Tibial nerve (tissue), 4 donors: Measurements from ENCODE around the gene ABCA13. TPM values are rescaled to one million over a fixed set of nuclear protein-coding genes. Genes with fewer than 3 reads are reported as not detected.

Experiments
- DNase-seq, 2 donors: peaks; one replicate each; pipeline ENCODE4 v3.0.0-alpha.2; 2019; ENCODE audit warnings: low spot score in 2 of 2
- H3K27ac ChIP-seq, 4 donors: fragments of 200-600 bp; sonication (generic) in 3 of 4; one replicate each; pipeline ENCODE4 v1.5.1; 2017 to 2019; ENCODE audit warnings: mild to moderate bottlenecking in 1 of 4
- H3K27me3 ChIP-seq, 2 donors: fragments of 200-600 bp; sonication (generic) in 1 of 2; one replicate each; pipeline versions ENCODE4 v1.5.1 to v1.6.0; 2017 to 2019
- H3K36me3 ChIP-seq, 3 donors: fragments of 200-600 bp; sonication (generic); one replicate each; pipeline ENCODE4 v1.5.1; 2018 to 2019
- H3K4me1 ChIP-seq, 4 donors: fragments of 200-600 bp; sonication (generic) in 3 of 4; one replicate each; pipeline ENCODE4 v1.5.1; 2017 to 2019
- H3K4me3 ChIP-seq, 4 donors: fragments of 200-600 bp; sonication (generic) in 3 of 4; one replicate each; pipeline ENCODE4 v1.5.1; 2017 to 2019; ENCODE audit warnings: mild to moderate bottlenecking in 1 of 4, moderate library complexity in 1 of 4
- H3K9me3 ChIP-seq, 4 donors: fragments of 200-600 bp; sonication (generic) in 3 of 4; one replicate each; pipeline ENCODE4 v1.5.1; 2017 to 2019
- EP300 ChIP-seq, 2 donors: sonication (generic); formaldehyde crosslinking; IDR thresholded peaks; one replicate each; pipeline ENCODE4 v1.6.1; 2017; ENCODE audit warnings: antibody characterized with exemption in 2 of 2, mild to moderate bottlenecking in 1 of 2
- POLR2A ChIP-seq, 2 donors: fragments of 450-650 bp; IDR thresholded peaks; one replicate each; pipeline ENCODE4 v1.6.1; 2017; ENCODE audit warnings: antibody characterized with exemption in 2 of 2, mild to moderate bottlenecking in 2 of 2, moderate library complexity in 2 of 2
- WGBS, 2 donors: methylation state at CpG; one replicate each; pipeline ENCODE4 v1.1.5; 2018; 5-methylcytosine and 5-hydroxymethylcytosine counted together
- total RNA-seq, 4 donors: library from RNA; depleted of rRNA; stranded (reverse); fragments of >200 nt; gene quantifications; one replicate each; pipeline ENCODE4 v1.1.0, GENCODE V29; 2016
- TF ChIP-seq, protein P1 (sequence below), 5 experiments: fragments of 200-600 bp in 3 of 5; fragments of 450-650 bp in 2 of 5; sonication (generic) in 3 of 5; IDR thresholded peaks; one replicate each; pipeline ENCODE4 v1.5.1; 2016 to 2019; ENCODE audit warnings: antibody characterized with exemption in 5 of 5, mild to moderate bottlenecking in 3 of 5, moderate library complexity in 2 of 5

ABCA13 gene
- total RNA-seq, 4 donors from 2014 or later: 0.90 to 4.6 (median 3.6) TPM

DNA sequence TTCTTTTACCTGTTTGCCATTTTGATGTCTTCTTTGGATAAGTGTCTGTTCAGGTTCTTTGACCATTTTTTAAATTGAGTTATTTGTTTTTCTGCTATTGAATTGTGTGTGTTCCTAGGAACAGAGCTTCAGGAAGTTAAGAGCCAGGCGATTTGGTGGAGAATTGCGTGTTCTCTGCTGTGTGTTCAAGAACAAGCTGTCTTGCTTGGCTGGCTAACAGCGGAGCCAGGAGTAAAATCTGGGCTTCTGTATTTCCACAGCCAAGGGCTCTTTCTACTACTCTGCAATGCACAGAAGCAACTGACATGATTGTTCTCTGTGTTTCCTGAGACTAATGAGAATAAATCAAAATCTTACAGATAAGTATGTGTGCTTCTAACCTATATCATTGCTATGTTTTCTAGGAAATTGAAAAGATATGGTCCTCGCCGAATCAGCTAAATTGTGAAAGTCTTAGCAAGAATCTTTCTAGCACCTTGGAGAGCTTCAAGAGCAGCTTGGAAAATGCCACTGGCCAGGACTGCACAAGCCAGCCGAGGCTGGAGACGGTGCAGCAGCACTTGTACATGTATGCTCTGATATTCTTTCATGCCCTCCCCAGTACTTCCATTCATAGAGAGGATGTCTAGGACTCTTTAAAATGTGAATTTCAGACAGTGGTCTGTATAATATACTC is 124.2 kb downstream of the ABCA13 start:
- Histone ChIP-seq H3K9me3 (no peaks in the 10 kb centered on the region), H3K36me3 (no peaks in the 10 kb centered on the region), H3K27me3 (no peaks in the 10 kb centered on the region), H3K27ac (no peak overlapping the region), H3K4me3 (no peak overlapping the region), H3K4me1 (no peaks in the 10 kb centered on the region)
- TF ChIP-seq, protein P1, sequence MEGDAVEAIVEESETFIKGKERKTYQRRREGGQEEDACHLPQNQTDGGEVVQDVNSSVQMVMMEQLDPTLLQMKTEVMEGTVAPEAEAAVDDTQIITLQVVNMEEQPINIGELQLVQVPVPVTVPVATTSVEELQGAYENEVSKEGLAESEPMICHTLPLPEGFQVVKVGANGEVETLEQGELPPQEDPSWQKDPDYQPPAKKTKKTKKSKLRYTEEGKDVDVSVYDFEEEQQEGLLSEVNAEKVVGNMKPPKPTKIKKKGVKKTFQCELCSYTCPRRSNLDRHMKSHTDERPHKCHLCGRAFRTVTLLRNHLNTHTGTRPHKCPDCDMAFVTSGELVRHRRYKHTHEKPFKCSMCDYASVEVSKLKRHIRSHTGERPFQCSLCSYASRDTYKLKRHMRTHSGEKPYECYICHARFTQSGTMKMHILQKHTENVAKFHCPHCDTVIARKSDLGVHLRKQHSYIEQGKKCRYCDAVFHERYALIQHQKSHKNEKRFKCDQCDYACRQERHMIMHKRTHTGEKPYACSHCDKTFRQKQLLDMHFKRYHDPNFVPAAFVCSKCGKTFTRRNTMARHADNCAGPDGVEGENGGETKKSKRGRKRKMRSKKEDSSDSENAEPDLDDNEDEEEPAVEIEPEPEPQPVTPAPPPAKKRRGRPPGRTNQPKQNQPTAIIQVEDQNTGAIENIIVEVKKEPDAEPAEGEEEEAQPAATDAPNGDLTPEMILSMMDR (IDR thresholded peaks at IDR 0.05): no peak
- TF ChIP-seq EP300 (IDR thresholded peaks at IDR 0.05): no peak
- TF ChIP-seq POLR2A (IDR thresholded peaks at IDR 0.05): no peak
- DNase-seq: no peak
- WGBS, 2 donors: 69 to 75% methylated on average over 7 of the region's 7 CpGs

DNA sequence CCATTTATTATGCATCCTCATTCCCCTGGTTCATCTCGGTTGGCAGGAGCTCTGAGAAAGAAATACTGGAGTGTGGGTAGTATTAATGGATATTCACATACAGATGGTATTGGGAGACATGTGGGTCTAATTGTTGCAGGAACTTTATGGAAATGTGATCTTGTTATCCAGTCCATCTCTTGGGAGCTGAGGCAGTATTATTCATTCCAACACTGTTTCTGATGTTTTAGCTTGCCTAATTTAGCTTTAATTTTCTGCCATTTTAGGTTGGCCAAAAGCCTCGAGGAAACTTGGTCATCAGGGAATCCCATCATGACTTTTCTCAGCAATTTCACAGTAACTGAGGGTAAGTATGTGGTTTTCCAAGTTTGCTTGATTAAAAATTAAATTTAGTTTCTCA is 125.7 kb downstream of the ABCA13 start:
- Histone ChIP-seq H3K9me3 (no peaks in the 10 kb centered on the region), H3K27ac (no peak overlapping the region), H3K27me3 (no peaks in the 10 kb centered on the region), H3K36me3 (no peaks in the 10 kb centered on the region), H3K4me1 (no peaks in the 10 kb centered on the region), H3K4me3 (no peak overlapping the region)
- no peak for DNase-seq
- no peak for TF ChIP-seq EP300 (IDR thresholded peaks at IDR 0.05)
- no peak for TF ChIP-seq POLR2A (IDR thresholded peaks at IDR 0.05)
- TF ChIP-seq, protein P1 (IDR thresholded peaks at IDR 0.05): no peak
- 47 to 56% methylated on average over 2 of the region's 2 CpGs for WGBS, 2 donors

DNA sequence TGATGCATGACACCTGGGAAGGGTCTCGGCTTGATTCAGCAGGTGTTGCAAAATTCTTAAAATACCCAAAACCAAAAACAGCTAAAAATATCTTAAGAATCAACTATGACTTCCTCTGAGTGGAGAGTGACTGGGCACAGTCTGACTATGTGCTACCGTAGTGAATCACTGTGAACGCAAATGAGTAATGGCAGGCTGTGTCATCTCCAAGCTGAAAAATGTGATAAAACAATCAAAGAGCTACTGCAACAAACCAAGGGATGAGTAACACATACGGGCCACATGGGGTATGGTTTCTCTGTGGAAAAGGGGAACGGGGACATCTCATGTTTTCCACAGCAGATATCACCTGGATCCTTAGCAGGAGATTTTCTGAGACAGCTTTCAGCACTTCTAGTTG is 127.5 kb downstream of the ABCA13 start:
- no peak for DNase-seq
- Histone ChIP-seq H3K9me3 (no peaks in the 10 kb centered on the region), H3K4me3 (no peak overlapping the region), H3K36me3 (no peaks in the 10 kb centered on the region), H3K4me1 (no peaks in the 10 kb centered on the region), H3K27me3 (no peaks in the 10 kb centered on the region), H3K27ac (no peak overlapping the region)
- WGBS, 2 donors: 77 to 78% methylated on average over 5 of the region's 5 CpGs
- TF ChIP-seq, protein P1 (IDR thresholded peaks at IDR 0.05): no peak
- TF ChIP-seq EP300 (IDR thresholded peaks at IDR 0.05) (no peak), POLR2A (IDR thresholded peaks at IDR 0.05) (no peak)

DNA sequence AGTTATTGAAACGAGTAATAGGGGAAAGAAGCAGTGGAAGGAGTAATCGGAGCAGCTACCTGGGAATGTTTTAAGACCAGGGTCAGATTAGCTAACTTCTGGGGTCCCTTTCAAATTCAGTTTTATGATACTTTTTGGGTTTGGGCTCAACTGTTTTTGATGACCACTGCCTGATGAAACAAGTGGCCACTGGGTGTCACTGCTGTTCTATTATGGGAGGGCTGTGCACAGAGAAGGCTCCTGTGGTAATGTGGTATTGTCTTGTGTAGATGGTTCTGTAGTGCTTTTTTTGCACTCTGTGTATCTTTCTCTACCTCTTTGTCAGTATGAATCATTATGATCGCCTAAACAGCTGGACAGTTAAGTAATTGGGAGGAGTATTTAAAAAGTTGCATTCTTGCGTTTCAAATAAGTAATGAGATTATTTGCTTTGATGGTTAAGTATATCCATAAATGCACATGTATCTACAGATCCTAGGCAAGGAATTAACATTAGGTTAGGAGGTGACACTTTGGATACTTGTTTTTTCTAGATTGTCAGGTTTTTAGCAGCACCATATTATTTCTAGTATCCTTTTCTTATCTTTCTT is 128.4 kb downstream of the ABCA13 start:
- WGBS, 2 donors: 33 to 35% methylated on average over 4 of the region's 4 CpGs
- no peaks in the 10 kb centered on the region for H3K9me3 ChIP-seq
- H3K36me3 ChIP-seq: no peaks in the 10 kb centered on the region
- H3K27me3 ChIP-seq: no peaks in the 10 kb centered on the region
- TF ChIP-seq, protein P1 (IDR thresholded peaks at IDR 0.05): peak; percentile 41 to 71 (median 57)
- TF ChIP-seq EP300 (IDR thresholded peaks at IDR 0.05) (no peak), POLR2A (IDR thresholded peaks at IDR 0.05) (no peak)
- peak; percentile 50 to 80 for DNase-seq
- H3K4me1 ChIP-seq: no peaks in the 10 kb centered on the region
- H3K4me3 ChIP-seq: no peak overlapping the region
- no peak overlapping the region for H3K27ac ChIP-seq

DNA sequence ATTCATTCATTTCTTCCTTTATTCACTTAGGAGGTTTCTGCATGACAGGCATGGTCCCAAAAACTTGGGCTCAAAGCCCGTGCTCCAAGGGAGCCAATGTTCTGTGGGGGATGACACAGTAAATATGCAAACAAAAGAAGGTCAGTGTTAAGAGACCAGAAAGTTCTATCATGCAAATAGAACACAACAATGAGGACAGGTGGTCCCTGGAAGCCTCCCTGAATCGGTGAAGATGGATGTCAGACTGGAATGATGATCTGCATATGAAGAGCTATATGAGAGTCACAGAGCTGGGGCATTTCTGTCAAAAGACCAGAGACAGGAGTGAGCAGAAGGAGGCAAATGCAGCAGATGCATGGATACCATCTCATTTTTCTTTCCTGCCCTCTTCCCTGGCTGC is 129.0 kb downstream of the ABCA13 start:
- no peaks in the 10 kb centered on the region for H3K27me3 ChIP-seq
- TF ChIP-seq, protein P1 (IDR thresholded peaks at IDR 0.05): no peak
- TF ChIP-seq EP300 (IDR thresholded peaks at IDR 0.05): no peak
- TF ChIP-seq POLR2A (IDR thresholded peaks at IDR 0.05): no peak
- WGBS, 2 donors: 52 to 56% methylated on average over 2 of the region's 2 CpGs
- no peaks in the 10 kb centered on the region for H3K36me3 ChIP-seq
- DNase-seq: no peak
- H3K27ac ChIP-seq: no peak overlapping the region
- no peak overlapping the region for H3K4me3 ChIP-seq
- no peaks in the 10 kb centered on the region for H3K9me3 ChIP-seq
- H3K4me1 ChIP-seq: no peaks in the 10 kb centered on the region
